ENCODE results near the gene TNS1. TPM values are rescaled to one million over a fixed set of nuclear protein-coding genes. Genes with fewer than 3 reads are reported as not detected.

TNS1 gene
- total and polyA plus RNA-seq, 4 donors = 67.0 to 377 (median 208) TPM

GRCh38 chr2:217784996-217785543, 217.7 kb downstream of the TNS1 start:
- no peak for ATAC-seq (ENCODE audit: insufficient read depth, low FRiP score)
- TF ChIP-seq CTCF (IDR thresholded peaks at IDR 0.05; ENCODE audit: control extremely low read depth, extremely low read depth) = no peak

GRCh38 chr2:217783243-217783642, 219.6 kb downstream of the TNS1 start:
- Histone ChIP-seq H3K36me3 (ENCODE audit: control insufficient read depth in 4 of 4, insufficient read depth in 4 of 4, low read length in 4 of 4) (peaks cover 0 to 4% (median under 1%) of the 10 kb centered on the region in 4 donors), H3K9me3 (ENCODE audit: control insufficient read depth in 4 of 4, insufficient read depth in 3 of 4, low read length in 3 of 4) (no peaks in the 10 kb centered on the region), H3K4me1 (ENCODE audit: control insufficient read depth in 5 of 5, insufficient read depth in 5 of 5, low read length in 5 of 5) (no peaks in the 10 kb centered on the region), H3K4me3 (no peak overlapping the region), H3K27ac (ENCODE audit: low read depth in 1 of 2, low read length in 1 of 2) (no peak overlapping the region), H3K27me3 (ENCODE audit: control insufficient read depth in 3 of 3, insufficient read depth in 3 of 3, low read length in 2 of 3) (no peaks in the 10 kb centered on the region), H3K9ac (ENCODE audit: insufficient read depth in 1 of 2, low read length in 2 of 2) (no peak overlapping the region)
- DNase-seq = no peak
- no peak for ATAC-seq (ENCODE audit: insufficient read depth, low FRiP score)
- TF ChIP-seq CTCF (IDR thresholded peaks at IDR 0.05; ENCODE audit: control extremely low read depth, extremely low read depth) = no peak

More at GRCh38 chr2:217784996-217785543, 217.7 kb downstream of the TNS1 start:
- H3K9ac ChIP-seq (ENCODE audit: insufficient read depth in 1 of 2, low read length in 2 of 2) = no peak overlapping the region
- H3K4me3 ChIP-seq = no peak overlapping the region
- peaks cover 0 to 5% (median under 1%) of the 10 kb centered on the region in 4 donors for H3K36me3 ChIP-seq (ENCODE audit: control insufficient read depth in 4 of 4, insufficient read depth in 4 of 4, low read length in 4 of 4)
- H3K27ac ChIP-seq (ENCODE audit: low read depth in 1 of 2, low read length in 1 of 2) = no peak overlapping the region
- no peaks in the 10 kb centered on the region for H3K27me3 ChIP-seq (ENCODE audit: control insufficient read depth in 3 of 3, insufficient read depth in 3 of 3, low read length in 2 of 3)
- DNase-seq = no peak
- peaks cover 0 to 3% (median 0%) of the 10 kb centered on the region in 5 donors for H3K4me1 ChIP-seq (ENCODE audit: control insufficient read depth in 5 of 5, insufficient read depth in 5 of 5, low read length in 5 of 5)
- 68 to 71% methylated on average over 14 of the region's 14 CpGs for WGBS, 2 donors
- H3K9me3 ChIP-seq (ENCODE audit: control insufficient read depth in 4 of 4, insufficient read depth in 3 of 4, low read length in 3 of 4) = no peaks in the 10 kb centered on the region

- no peak for DNase-seq
- Histone ChIP-seq H3K27ac (ENCODE audit: low read depth in 1 of 2, low read length in 1 of 2) (no peak overlapping the region), H3K36me3 (ENCODE audit: control insufficient read depth in 4 of 4, insufficient read depth in 4 of 4, low read length in 4 of 4) (peaks cover 0 to 6% (median 0%) of the 10 kb centered on the region in 4 donors), H3K4me1 (ENCODE audit: control insufficient read depth in 5 of 5, insufficient read depth in 5 of 5, low read length in 5 of 5) (peaks cover 0 to 2% (median 0%) of the 10 kb centered on the region in 5 donors), H3K9ac (ENCODE audit: insufficient read depth in 1 of 2, low read length in 2 of 2) (no peak overlapping the region), H3K27me3 (ENCODE audit: control insufficient read depth in 3 of 3, insufficient read depth in 3 of 3, low read length in 2 of 3) (no peaks in the 10 kb centered on the region), H3K9me3 (ENCODE audit: control insufficient read depth in 4 of 4, insufficient read depth in 3 of 4, low read length in 3 of 4) (no peaks in the 10 kb centered on the region), H3K4me3 (no peak overlapping the region)
- no peak for TF ChIP-seq CTCF (IDR thresholded peaks at IDR 0.05; ENCODE audit: control extremely low read depth, extremely low read depth)
- ATAC-seq (ENCODE audit: insufficient read depth, low FRiP score) = no peak
Observed at GRCh38 chr2:217777906-217778305, 224.9 kb downstream of the TNS1 start.

- peaks cover 0 to 2% (median 0%) of the 10 kb centered on the region in 5 donors for H3K4me1 ChIP-seq (ENCODE audit: control insufficient read depth in 5 of 5, insufficient read depth in 5 of 5, low read length in 5 of 5)
- no peak for ATAC-seq (ENCODE audit: insufficient read depth, low FRiP score)
Observed at GRCh38 chr2:217776631-217777030, 226.2 kb downstream of the TNS1 start.

More at GRCh38 chr2:217776631-217777030, 226.2 kb downstream of the TNS1 start:
- no peaks in the 10 kb centered on the region for H3K27me3 ChIP-seq (ENCODE audit: control insufficient read depth in 3 of 3, insufficient read depth in 3 of 3, low read length in 2 of 3)
- DNase-seq = no peak
- no peak overlapping the region for H3K4me3 ChIP-seq
- no peak for TF ChIP-seq CTCF (IDR thresholded peaks at IDR 0.05; ENCODE audit: control extremely low read depth, extremely low read depth)
- peaks cover 0 to 6% (median 0%) of the 10 kb centered on the region in 4 donors for H3K36me3 ChIP-seq (ENCODE audit: control insufficient read depth in 4 of 4, insufficient read depth in 4 of 4, low read length in 4 of 4)
- no peak overlapping the region for H3K9ac ChIP-seq (ENCODE audit: insufficient read depth in 1 of 2, low read length in 2 of 2)
- no peak overlapping the region for H3K27ac ChIP-seq (ENCODE audit: low read depth in 1 of 2, low read length in 1 of 2)
- H3K9me3 ChIP-seq (ENCODE audit: control insufficient read depth in 4 of 4, insufficient read depth in 3 of 4, low read length in 3 of 4) = no peaks in the 10 kb centered on the region
